Limb (tissue), 2 donors: ENCODE results near the gene TYRP1.
"Not testable (repeated sequence)": the region's sequence is repeated elsewhere in the genome, so short reads cannot be mapped to it uniquely, and the experiment has no call there.

Experiments used
- DNase-seq, 2 donors: peaks; one replicate each; pipeline ENCODE4 v3.0.0-alpha.2; 2016; ENCODE audit errors: extremely low spot score in 2 of 2

The TYRP1 gene

DNA sequence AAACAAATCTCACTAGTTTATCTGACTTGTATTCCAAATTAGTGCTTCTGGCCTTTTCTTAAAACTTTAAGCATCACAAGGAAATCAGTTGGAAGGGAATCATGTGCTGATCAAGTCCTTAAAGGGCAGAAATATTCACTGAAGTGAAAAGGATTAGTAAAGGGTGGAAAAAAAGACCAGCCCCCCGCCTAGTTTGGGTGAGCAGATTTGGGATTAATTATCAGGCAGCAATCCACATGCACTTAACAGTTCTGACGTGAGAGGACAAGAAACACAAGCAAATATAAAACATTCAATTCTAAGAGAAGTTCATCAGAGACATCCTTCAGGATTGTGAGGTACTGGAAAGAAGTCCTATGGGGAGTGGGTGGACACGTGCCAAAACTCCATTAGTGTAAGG, at the start of gene TYRP1:
Gene TYRP1 (plus strand): TSS at position 245 of the 400 bp plus-strand sequence. CDS start 612 bp downstream, outside the sequence.
- no peak for DNase-seq

DNA sequence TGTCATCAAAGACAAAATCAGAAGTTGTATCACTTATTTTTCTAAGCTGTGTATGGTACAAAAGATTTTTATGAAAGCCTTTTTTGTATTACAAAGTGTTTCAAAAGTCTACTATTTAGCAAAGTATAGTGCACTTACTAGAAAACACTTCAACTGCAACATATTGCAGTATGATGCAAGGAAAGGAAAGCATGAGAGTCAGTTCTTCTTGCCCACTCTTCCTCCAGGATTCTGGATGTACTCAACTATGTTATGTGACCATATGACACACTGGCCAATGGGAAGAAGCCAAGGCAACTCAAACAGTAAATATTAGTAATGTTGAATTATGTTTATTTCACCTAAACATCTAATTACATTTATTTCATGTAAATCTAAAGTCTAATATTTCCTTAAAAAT, 49.5 kb upstream of the TYRP1 start:
- DNase-seq = no peak

- DNase-seq = no peak
Measured at GRCh38 chr9:12648925-12649324, 44.3 kb upstream of the TYRP1 start.

- no peak for DNase-seq
Measured at GRCh38 chr9:12651125-12651524, 42.1 kb upstream of the TYRP1 start.

- no peak for DNase-seq
Measured at GRCh38 chr9:12652973-12653372, 40.2 kb upstream of the TYRP1 start.

GRCh38 chr9:12656803-12657202, 36.4 kb upstream of the TYRP1 start:
- no peak for DNase-seq

DNA sequence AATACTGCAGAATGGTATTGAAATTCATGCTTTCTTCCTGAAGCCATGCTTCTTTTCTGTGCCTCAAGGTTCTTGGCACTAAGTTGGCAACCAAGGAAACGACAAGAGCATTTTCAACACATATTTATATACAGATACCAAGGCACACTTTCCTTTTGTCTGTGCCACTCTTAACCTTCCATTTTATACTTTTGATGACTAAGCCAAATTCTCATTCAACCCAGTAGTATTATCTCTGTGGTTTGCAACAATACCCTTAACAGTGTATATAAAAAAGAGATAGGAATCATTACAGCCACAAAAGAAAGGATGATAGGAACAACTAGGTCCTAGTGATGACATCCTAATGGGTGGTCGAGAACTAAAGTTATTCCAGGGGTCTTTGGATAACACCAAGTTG, 36.0 kb upstream of the TYRP1 start:
- no peak for DNase-seq

GRCh38 chr9:12657998-12658397, 35.2 kb upstream of the TYRP1 start:
- DNase-seq = no peak

DNA sequence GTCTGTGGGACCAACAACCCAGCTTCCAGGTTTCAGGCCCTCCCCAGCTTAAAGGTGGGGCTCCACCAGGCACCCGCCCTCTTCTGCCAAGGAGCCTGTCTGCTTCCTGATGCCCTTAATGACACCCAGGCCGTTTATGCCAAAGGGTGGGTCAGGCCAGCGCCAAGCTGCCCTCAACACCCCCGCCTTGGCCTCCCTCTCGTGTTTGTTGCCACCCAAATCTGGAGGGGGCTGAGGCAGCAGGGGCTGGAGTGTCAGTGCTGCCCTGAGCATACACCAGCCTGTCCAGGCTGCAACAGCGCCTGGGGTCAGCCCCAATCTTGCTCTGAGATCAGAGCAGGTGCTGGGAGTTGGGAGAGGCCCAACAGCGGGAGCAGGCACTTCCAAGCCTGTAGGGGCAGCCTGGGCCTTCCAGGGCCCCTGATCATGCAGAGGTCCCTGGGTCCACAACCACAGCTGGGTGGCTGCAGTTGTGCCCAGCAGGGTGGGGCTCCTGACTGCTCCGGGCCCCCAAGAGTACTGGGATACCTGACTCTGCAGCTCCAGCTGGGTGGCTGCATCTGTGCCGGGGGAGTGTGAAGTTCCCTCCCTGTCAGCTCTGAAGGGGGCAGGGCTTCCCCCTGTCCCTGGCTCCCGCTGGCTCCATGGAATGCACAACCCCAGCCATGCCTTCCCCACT, 34.5 kb upstream of the TYRP1 start:
- no peak for DNase-seq

DNA sequence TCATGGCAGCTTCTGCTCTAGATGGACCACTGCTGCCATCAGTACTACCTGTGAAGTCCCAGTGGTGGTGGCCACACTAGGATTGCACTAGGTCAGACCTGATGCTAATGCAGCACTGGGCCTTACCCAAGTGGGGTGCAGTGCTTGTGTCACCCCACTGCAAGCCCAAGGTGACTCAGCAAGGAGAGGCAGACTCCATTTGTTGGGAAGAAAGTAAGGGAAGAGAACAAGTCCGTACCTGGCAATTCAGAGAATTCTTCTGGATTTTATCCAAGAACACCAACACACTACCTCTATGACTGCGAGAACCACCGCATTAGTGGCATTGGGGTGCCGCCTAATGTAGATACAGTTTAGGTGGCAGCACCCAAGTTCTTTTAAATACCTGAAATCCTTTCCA, 34.0 kb upstream of the TYRP1 start:
- DNase-seq = no peak

DNA sequence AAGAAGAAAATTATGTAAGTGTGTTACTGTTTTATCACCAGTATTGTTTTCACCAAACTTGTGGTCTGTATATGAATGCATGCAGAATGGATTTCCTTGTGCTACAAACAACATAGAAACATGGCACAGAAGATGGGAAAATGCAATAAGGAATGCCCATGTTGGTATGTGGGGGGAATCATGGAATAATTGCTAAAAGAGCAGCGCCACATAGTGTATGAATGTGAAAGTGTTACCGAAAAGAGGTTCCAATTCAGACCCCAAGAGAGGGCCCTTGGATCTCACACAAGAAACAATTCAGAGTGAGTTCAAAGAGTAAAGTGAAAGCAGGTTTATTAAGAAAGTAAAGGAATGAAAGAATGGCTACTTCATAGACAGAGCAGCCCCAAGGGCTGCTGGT, 26.4 kb upstream of the TYRP1 start:
- no peak for DNase-seq

GRCh38 chr9:12667892-12668291, 25.3 kb upstream of the TYRP1 start:
- no peak for DNase-seq

DNA sequence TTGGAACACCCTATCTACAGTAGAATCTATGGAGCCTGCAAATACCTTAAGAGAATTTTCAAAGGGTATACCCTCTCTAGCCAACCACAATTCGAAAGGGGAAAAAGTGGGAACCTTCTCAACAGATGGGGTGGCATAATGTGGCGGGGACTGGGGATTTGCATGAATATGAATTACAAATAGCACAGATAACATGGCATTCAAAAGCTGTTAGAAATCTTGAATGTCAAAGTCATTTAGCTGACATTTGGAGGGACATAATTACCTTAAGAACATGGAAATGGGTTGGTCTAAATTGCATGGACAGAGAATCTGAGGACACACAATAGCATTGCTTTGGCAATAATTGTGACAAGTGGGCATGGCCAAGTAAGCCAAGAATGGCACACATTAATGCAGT, 23.2 kb upstream of the TYRP1 start:
- no peak for DNase-seq

DNA sequence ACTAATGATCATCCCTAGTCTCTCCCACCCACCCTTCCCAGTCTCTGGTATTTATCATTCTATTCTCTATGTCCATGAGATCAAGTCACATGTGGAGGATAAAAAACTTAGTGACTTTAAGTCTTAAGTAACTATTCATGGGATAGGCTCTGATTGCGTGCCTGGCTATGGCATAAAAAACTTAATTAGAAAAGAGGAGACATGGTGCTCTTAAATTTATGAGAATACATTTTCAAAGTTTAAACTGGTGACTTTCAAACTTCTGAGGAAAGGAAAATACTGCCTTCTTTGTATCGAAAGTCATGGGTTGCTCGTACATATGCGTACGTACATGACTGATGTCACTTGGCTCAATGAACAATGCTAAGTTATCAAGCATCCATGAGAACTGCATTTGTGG, 18.2 kb upstream of the TYRP1 start:
- DNase-seq = no peak

DNA sequence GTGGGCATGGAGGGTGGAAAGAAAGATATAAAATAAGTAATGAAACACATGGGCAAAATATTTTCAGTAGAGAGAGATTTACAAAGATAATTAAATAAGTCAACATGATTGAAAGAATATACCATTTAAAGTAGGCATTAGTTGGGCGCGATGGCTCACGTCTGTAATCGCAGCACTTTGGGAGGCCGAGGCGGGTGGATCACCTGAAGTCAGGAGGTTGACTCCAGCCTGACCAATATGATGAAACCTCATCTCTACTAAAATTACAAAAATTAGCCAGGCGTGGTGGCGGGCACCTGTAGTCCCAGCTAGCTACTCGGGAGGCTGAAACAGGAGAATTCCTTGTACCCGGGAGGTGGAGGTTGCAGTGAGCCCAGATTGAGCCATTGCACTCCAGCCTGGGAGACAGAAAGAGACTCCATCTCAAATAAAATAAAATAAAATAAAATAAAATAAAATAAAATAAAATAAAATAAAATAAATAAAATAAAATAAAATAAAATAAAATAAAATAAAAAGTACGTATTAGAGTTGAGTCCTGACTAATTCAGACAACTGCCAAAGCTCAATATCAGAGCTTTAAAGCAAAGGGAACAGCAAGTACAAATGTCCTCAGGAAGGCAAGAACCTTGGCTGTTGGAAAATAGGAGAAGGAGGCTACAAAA, 15.6 kb upstream of the TYRP1 start:
- not testable (repeated sequence) for DNase-seq

DNA sequence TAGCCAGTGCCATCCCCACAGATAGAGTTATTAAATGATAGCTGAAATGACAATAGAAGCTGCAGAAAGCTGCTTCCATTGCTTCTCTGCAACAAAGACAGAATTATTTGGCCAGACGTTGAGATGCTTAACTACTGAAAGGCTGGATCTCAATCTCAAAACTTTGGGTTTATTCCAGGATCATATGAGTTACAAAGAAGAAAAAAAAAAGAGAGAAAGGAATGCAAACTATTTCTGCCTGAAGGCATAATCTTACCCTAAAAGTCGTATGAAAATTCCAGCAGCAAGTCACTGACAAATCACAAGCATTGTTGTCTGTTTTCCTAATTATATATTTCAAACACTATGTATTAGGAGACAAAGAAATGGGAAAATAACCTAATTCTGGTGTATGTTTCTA, 12.8 kb upstream of the TYRP1 start:
- DNase-seq = peak in 1 of 2 donors; percentile 10

- no peak for DNase-seq
Measured at GRCh38 chr9:12680757-12681156, 12.4 kb upstream of the TYRP1 start.

GRCh38 chr9:12681620-12682019, 11.6 kb upstream of the TYRP1 start:
- DNase-seq = no peak

GRCh38 chr9:12684974-12685373, 8.2 kb upstream of the TYRP1 start:
- DNase-seq = no peak

- no peak for DNase-seq
Measured at GRCh38 chr9:12689233-12689632, 4.0 kb upstream of the TYRP1 start.

DNA sequence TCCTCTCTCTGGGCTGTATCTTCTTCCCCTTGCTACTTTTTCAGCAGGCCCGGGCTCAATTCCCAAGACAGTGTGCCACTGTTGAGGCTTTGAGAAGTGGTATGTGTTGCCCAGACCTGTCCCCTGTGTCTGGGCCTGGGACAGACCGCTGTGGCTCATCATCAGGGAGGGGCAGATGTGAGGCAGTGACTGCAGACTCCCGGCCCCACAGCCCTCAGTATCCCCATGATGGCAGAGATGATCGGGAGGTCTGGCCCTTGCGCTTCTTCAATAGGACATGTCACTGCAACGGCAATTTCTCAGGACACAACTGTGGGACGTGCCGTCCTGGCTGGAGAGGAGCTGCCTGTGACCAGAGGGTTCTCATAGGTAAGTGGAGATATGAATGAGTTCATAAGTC, 828 bp downstream of the TYRP1 start:
- DNase-seq = no peak

GRCh38 chr9:12695474-12695873, 2.3 kb downstream of the TYRP1 start:
- no peak for DNase-seq

DNA sequence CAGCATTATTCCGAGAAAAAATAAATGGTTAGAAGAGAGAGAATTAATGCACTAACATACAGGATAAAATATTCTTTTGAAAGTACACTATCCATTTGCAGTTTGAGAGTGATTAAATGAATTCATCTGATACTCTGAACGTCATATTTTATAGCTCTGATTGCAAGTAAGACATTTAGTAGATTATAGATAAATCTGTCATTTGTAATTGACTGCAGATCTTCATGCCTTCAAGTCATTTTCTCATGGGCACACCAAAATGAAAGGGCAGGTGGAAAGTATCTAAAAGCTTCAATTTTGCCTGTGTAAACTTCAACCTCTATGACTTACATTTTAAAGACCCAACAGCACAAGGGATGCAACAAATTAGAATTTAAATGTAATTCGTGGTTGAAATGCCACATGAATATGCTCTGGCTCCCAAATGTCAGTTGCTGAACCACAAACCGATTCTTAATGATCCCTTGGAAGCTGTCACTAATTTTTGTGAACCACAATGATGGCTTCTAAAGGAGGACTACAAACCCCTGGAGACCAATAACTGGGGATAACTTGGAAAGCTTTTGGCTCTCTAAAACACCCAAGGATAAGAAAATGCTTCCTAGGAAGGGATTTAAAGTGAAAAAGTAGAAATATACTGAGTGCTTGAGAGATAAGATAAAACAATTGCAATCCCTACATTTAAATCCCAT, 3.9 kb downstream of the TYRP1 start:
- no peak for DNase-seq
